Karpas-422 (cell line): ENCODE data around the gene RFT1. TPM values are rescaled to one million over a fixed set of nuclear protein-coding genes. Genes with fewer than 3 reads are reported as not detected.
A peak's percentile ranks its signal among the peaks of the same experiment; 100 is the strongest.
"Not testable (repeated sequence)": the region's sequence is repeated elsewhere in the genome, so short reads cannot be mapped to it uniquely, and the experiment has no call there.

Experiments used
- DNase-seq: peaks from one replicate; pipeline ENCODE4 v3.0.0-alpha.2; 2015
- H2AFZ ChIP-seq: fragments of 200-600 bp; sonication (generic); 2 replicates; pipeline ENCODE4 v1.6.1; 2014; ENCODE audit warnings: antibody characterized with exemption, low read length, mixed read lengths
- H3K27ac ChIP-seq: fragments of 200-600 bp; sonication (generic); 2 replicates; pipeline ENCODE4 v1.5.1; 2014; ENCODE audit warnings: mild to moderate bottlenecking, low read length, moderate library complexity
- H3K27me3 ChIP-seq: fragments of 200-600 bp; sonication (generic); 2 replicates; pipeline ENCODE4 v1.6.1; 2014; ENCODE audit warnings: low read length, mixed read lengths
- H3K36me3 ChIP-seq: fragments of 200-600 bp; sonication (generic); 2 replicates; pipeline ENCODE4 v1.6.1; 2014; ENCODE audit warnings: low read length, mixed read lengths; ENCODE audit not compliant: insufficient read depth
- H3K4me1 ChIP-seq: fragments of 200-600 bp; sonication (generic); 2 replicates; pipeline ENCODE4 v1.6.1; 2014; ENCODE audit warnings: mild to moderate bottlenecking, low read length, mixed read lengths
- H3K4me2 ChIP-seq: fragments of 200-600 bp; sonication (generic); 2 replicates; pipeline ENCODE4 v1.6.1; 2014; ENCODE audit warnings: low read length, low read depth, mild to moderate bottlenecking; ENCODE audit not compliant: poor library complexity, severe bottlenecking
- H3K4me3 ChIP-seq: fragments of 200-600 bp; sonication (generic); 2 replicates; pipeline ENCODE4 v1.5.1; 2014; ENCODE audit warnings: mild to moderate bottlenecking, antibody characterized with exemption, low read length, mixed read lengths
- H3K79me2 ChIP-seq: fragments of 200-600 bp; sonication (generic); 2 replicates; pipeline ENCODE4 v1.6.1; 2014; ENCODE audit warnings: mild to moderate bottlenecking, low read length, mixed read lengths
- H3K9ac ChIP-seq: fragments of 200-600 bp; sonication (generic); 2 replicates; pipeline ENCODE4 v1.6.0; 2014; ENCODE audit warnings: low read length
- H3K9me2 ChIP-seq: fragments of 200-600 bp; sonication (generic), shearing (Covaris generic); replicated peaks from 2 replicates; pipeline ENCODE4 v1.6.0; 2014; ENCODE audit warnings: mild to moderate bottlenecking, low read length, moderate library complexity; ENCODE audit not compliant: insufficient read depth
- H3K9me3 ChIP-seq: fragments of 300-700, 200-600 bp; sonication (generic); 2 replicates; pipeline ENCODE4 v1.6.1; 2014; ENCODE audit warnings: low read length, mixed read lengths
- H4K20me1 ChIP-seq: fragments of 200-600 bp; sonication (generic); 2 replicates; pipeline ENCODE4 v1.6.1; 2014; ENCODE audit warnings: mild to moderate bottlenecking, antibody characterized with exemption, low read length, low read depth; ENCODE audit not compliant: insufficient read depth
- total RNA-seq: library from RNA; depleted of rRNA; stranded (reverse); fragments of >200 nt; shearing (Covaris generic); gene quantifications from 2 replicates; pipeline ENCODE4 v1.2.3, GENCODE V29; 2014; ENCODE audit warnings: low replicate concordance

RFT1 gene
- total RNA-seq, 1 experiment from 2014 or later = 29.9 TPM

DNA sequence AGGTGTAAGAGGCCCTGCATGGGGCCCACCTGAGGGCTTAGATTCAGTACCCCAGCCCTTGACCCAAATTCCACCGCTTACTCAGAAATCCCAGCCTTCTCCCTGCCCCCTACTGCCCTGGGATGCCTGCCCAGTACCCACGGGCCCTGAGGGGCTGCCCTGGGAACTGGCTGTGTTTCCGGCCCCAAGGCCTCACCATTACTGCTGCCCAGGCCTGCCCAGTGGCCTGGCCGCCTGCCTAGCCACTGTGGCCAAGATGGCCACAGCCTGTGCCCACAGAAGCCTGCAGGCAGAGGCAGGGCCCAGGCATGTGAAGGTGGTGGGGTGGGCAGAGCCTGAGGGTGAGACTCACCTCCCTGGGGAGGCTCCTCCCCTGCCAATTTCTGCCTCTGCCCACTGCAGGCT, 24.6 kb upstream of the RFT1 start:
- no peak overlapping the region for H3K27ac ChIP-seq
- peaks cover 41% of the 10 kb centered on the region for H3K4me1 ChIP-seq
- no peak overlapping the region for H3K4me2 ChIP-seq
- no peak for DNase-seq
- H2AFZ ChIP-seq = no peak overlapping the region
- H3K79me2 ChIP-seq = no peaks in the 10 kb centered on the region
- no peak overlapping the region for H3K4me3 ChIP-seq
- H3K9me2 ChIP-seq = no peaks in the 10 kb centered on the region
- no peaks in the 10 kb centered on the region for H3K27me3 ChIP-seq
- H3K9ac ChIP-seq = no peak overlapping the region
- no peaks in the 10 kb centered on the region for H4K20me1 ChIP-seq
- H3K9me3 ChIP-seq = no peaks in the 10 kb centered on the region
- H3K36me3 ChIP-seq = no peaks in the 10 kb centered on the region

DNA sequence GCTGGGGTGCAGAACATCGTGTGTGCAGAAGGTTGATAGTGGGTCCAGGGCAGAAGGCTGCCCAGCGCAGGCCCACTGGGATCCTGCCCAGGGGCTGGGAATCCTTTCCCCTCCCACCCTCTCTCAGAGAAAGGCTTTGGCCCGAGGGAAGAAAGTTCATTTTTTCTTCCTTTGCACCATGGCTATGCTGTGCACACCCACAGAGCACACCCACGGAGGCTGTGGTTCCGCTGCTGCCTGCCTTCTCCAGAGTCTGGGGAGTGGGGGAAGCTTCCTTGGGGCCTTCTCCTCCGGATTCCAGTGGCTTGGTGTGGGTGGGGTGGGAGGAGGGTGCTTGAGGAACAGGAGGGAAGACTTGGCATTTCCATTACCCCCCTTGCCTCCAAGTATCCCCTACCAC, 23.7 kb upstream of the RFT1 start:
- no peaks in the 10 kb centered on the region for H3K9me2 ChIP-seq
- H3K9me3 ChIP-seq = no peaks in the 10 kb centered on the region
- H3K9ac ChIP-seq = no peak overlapping the region
- no peak overlapping the region for H2AFZ ChIP-seq
- H3K4me2 ChIP-seq = no peak overlapping the region
- no peak overlapping the region for H3K4me3 ChIP-seq
- DNase-seq = peak; percentile 31
- H3K4me1 ChIP-seq = peaks cover 32% of the 10 kb centered on the region
- no peaks in the 10 kb centered on the region for H3K27me3 ChIP-seq
- H4K20me1 ChIP-seq = no peaks in the 10 kb centered on the region
- H3K36me3 ChIP-seq = no peaks in the 10 kb centered on the region
- no peak overlapping the region for H3K27ac ChIP-seq
- no peaks in the 10 kb centered on the region for H3K79me2 ChIP-seq

DNA sequence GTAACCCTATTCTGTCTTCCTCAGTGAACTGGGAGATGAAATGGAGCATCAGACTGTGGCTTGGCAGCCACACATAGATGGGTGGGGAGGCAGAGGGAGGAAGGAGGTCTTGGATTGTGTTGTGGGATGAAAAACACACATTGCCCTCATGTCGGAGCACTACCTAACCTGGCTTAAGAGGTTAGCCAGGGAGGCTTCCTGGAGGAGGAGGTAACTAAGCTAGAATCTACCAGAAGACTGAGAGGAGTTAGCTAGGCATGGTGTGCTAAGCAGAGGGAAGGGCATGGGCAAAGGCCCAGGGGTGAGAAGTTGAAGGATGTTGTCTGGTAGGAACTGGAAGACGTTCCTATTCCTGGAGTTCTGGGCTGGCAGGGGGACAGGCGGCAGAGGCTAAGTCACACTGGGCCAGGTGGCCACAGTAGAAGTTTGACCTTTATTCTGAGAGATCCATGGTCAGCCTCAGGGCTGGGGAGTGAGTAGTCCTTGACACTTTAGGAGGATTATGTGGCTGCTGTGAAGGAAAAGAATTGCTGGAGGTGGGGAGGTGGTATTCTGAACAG, 23.1 kb upstream of the RFT1 start:
- DNase-seq = peak; percentile 31
- no peaks in the 10 kb centered on the region for H3K79me2 ChIP-seq
- no peak overlapping the region for H3K4me2 ChIP-seq
- H3K4me1 ChIP-seq = peaks cover 26% of the 10 kb centered on the region
- no peaks in the 10 kb centered on the region for H3K27me3 ChIP-seq
- H3K9me2 ChIP-seq = no peaks in the 10 kb centered on the region
- no peak overlapping the region for H3K27ac ChIP-seq
- H3K9ac ChIP-seq = no peak overlapping the region
- no peak overlapping the region for H2AFZ ChIP-seq
- H3K9me3 ChIP-seq = no peaks in the 10 kb centered on the region
- H3K36me3 ChIP-seq = no peaks in the 10 kb centered on the region
- no peak overlapping the region for H3K4me3 ChIP-seq
- no peaks in the 10 kb centered on the region for H4K20me1 ChIP-seq

DNA sequence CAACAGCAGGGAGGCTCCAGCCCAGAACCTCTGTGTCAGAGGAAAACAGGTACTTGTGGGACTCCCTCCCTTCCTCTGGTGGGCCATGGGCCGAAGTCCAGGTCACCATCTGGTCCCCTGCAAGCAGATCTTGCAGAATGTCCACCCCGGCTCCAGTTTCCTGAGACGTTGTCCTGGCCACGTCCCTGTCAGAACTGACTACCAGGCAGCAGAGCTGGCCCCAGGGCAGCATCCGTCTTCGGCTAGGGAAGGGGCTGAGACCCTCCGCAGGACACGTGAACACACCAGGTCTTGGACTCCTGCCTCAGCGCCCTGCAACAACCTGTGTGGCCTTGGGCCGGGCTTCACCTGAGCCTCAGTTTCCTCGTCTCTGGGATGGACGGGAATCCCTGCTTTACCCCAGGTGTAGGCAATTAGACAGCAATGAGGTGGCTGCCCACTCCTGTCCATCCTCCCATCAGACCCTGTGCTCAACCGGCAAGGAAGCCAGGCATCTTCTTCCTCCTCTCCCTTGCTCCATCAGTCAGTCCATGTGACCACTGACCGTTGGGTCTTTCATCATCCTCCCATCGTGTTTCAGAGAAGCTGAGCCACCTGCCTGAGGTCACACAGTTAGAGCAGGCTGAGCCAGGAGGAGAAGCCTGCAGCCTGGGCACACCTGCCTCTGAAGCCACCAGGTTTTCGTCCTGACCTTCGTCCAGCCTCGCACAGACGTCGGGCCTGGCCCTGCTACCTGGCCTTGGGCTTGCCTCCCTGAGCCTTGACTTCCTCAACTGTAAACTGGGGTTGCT, 21.8 kb upstream of the RFT1 start:
- H3K4me3 ChIP-seq = no peak overlapping the region
- no peak overlapping the region for H3K27ac ChIP-seq
- no peaks in the 10 kb centered on the region for H3K9me2 ChIP-seq
- no peaks in the 10 kb centered on the region for H3K27me3 ChIP-seq
- DNase-seq = no peak
- no peaks in the 10 kb centered on the region for H3K79me2 ChIP-seq
- no peak overlapping the region for H2AFZ ChIP-seq
- H3K36me3 ChIP-seq = no peaks in the 10 kb centered on the region
- peaks cover 13% of the 10 kb centered on the region for H3K4me1 ChIP-seq
- no peaks in the 10 kb centered on the region for H3K9me3 ChIP-seq
- no peak overlapping the region for H3K9ac ChIP-seq
- H3K4me2 ChIP-seq = no peak overlapping the region
- H4K20me1 ChIP-seq = no peaks in the 10 kb centered on the region

DNA sequence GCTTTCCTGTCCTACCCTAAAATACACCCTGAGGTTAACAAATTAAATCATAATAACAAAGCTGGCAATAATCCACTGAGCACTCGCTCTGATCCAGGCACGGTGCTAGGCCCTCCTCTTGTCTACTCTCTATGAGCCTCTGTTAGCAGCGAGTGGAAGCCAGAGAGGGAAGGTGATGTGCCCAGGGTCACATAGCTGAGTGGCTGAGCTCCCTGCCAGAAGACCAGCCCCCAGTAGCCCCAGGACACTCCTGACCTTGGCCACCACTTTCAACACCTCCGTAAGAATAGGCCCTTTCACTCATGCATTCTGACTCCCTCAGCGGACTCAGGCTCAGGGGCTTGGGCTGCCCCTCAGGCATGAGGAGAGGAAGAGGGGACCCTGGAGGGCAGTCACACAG, 21.2 kb upstream of the RFT1 start:
- Histone ChIP-seq H2AFZ (no peak overlapping the region), H3K9me3 (no peaks in the 10 kb centered on the region), H3K9ac (no peak overlapping the region), H3K4me3 (no peak overlapping the region), H3K4me1 (peaks cover 8% of the 10 kb centered on the region), H3K4me2 (no peak overlapping the region), H4K20me1 (no peaks in the 10 kb centered on the region), H3K36me3 (no peaks in the 10 kb centered on the region), H3K27ac (no peak overlapping the region), H3K27me3 (no peaks in the 10 kb centered on the region), H3K9me2 (no peaks in the 10 kb centered on the region), H3K79me2 (no peaks in the 10 kb centered on the region)
- DNase-seq = no peak

DNA sequence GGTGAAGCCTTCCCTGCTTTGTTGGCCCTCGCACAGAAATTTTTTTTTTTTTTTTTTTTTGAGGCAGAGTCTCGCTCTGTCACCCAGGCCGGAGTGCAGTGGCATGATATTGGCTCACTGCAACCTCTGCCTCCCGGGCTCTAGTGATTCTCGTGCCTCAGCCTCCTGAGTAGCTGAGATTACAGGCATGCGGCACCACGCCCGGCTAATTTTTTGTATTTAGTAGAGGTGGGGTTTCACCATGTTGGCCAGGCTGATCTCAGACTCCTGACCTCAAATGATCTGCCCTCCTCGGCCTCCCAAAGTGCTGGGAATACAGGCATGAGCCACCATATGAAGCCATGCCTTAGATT, 20.8 kb upstream of the RFT1 start:
- not testable (repeated sequence) for H3K27ac ChIP-seq, H3K4me2 ChIP-seq, H3K9me2 ChIP-seq, H4K20me1 ChIP-seq, H3K36me3 ChIP-seq, H3K9me3 ChIP-seq, H3K4me3 ChIP-seq, H3K79me2 ChIP-seq, H2AFZ ChIP-seq, H3K27me3 ChIP-seq, H3K4me1 ChIP-seq, H3K9ac ChIP-seq, DNase-seq

DNA sequence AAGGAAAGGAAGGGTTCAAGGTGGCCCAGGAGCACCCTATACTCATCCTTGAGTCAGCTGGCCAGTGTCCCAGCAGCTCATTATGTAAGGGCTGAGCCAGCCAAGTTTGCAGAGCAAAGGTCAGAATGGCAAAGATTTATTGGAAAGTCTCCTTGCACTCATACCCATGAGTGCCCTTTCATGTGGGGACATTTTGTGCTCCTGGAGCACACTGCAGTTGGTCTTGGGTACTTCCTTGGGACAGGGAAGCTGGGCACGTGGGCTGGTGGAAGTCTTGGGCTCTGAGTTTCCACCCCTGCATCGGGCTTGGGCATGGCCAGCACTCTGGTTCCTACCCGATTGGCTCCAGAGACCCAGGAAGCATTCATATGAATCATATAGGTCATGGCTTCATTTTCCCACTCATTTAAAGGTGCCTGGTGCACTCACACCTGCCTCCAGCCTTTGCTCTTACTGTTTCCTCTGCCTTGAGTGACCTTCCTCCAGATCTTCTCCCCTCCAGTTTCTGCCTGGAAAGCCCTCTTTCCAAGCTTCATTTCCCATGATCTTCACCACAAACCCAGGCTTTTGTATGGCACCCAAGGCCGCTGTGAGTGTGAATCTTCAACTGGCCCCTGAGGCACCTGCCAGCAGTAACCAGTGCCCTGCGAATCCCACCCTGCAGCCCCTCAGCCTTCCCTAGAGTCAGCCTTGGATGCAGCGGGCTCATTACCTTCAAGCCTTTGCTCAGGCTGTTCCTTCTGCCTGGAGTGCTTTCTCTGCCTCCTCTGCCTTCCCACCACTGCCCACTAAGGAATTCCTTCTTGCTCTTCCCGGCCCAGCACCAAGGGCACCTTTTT, 20.2 kb upstream of the RFT1 start:
- Histone ChIP-seq H2AFZ (no peak overlapping the region), H3K36me3 (no peaks in the 10 kb centered on the region), H4K20me1 (no peaks in the 10 kb centered on the region), H3K79me2 (no peaks in the 10 kb centered on the region), H3K9ac (no peak overlapping the region), H3K4me3 (no peak overlapping the region), H3K27me3 (no peaks in the 10 kb centered on the region), H3K4me2 (no peak overlapping the region), H3K9me2 (no peaks in the 10 kb centered on the region), H3K4me1 (no peaks in the 10 kb centered on the region; the same call in 1 of the 2 replicates), H3K9me3 (no peaks in the 10 kb centered on the region), H3K27ac (no peak overlapping the region)
- no peak for DNase-seq

DNA sequence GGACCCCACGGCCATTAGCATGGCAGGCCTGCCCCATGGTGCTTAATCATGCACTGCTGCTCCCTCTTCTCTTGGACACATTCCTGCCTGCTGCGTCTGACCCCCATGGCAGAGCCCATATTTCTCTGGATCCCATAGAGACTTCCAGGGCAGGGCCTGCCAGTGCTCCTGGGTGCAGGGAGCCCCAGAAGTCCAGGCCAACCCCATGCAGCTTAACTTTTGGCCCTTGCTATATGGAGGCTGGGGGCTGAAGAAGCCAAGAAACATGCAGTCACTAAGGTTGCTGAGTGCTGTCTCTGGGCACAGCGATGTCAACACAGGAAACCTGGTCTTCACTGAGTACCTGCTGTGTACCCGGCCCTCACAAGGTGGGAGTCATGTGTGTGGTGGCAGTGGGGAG, 19.5 kb upstream of the RFT1 start:
- no peaks in the 10 kb centered on the region for H3K27me3 ChIP-seq
- H3K9me2 ChIP-seq = no peaks in the 10 kb centered on the region
- no peak overlapping the region for H3K27ac ChIP-seq
- H3K4me2 ChIP-seq = no peak overlapping the region
- H3K4me1 ChIP-seq = no peaks in the 10 kb centered on the region
- H3K79me2 ChIP-seq = no peaks in the 10 kb centered on the region
- no peaks in the 10 kb centered on the region for H3K9me3 ChIP-seq
- H3K9ac ChIP-seq = no peak overlapping the region
- no peaks in the 10 kb centered on the region for H4K20me1 ChIP-seq
- no peaks in the 10 kb centered on the region for H3K36me3 ChIP-seq
- no peak overlapping the region for H2AFZ ChIP-seq
- no peak for DNase-seq
- H3K4me3 ChIP-seq = no peak overlapping the region
